H9 (cell line): Measurements from ENCODE around the gene LIPH. TPM values are rescaled to one million over a fixed set of nuclear protein-coding genes. Genes with fewer than 3 reads are reported as not detected.

ENCODE experiments used
- DNase-seq: peaks from one replicate; pipeline ENCODE4 v3.0.0-alpha.2; 2017
- H2AFZ ChIP-seq: one replicate; pipeline ENCODE4 v1.6.1; 2013; ENCODE audit warnings: mild to moderate bottlenecking, low read length, control low read depth, moderate library complexity
- H2AK5ac ChIP-seq: 2 replicates; pipeline ENCODE4 v1.6.1; 2013; ENCODE audit warnings: low read length, control low read depth, mixed read lengths; ENCODE audit not compliant: insufficient read length
- H2BK120ac ChIP-seq: one replicate; pipeline ENCODE4 v1.6.1; 2013; ENCODE audit warnings: low read depth, mild to moderate bottlenecking, low read length, control low read depth, inconsistent platforms; ENCODE audit not compliant: poor library complexity, severe bottlenecking
- H2BK12ac ChIP-seq: 2 replicates; pipeline ENCODE4 v1.6.1; 2013; ENCODE audit warnings: low read length, control low read depth, mixed read lengths, low read depth; ENCODE audit not compliant: insufficient read length
- H2BK15ac ChIP-seq: 2 replicates; pipeline ENCODE4 v1.6.1; 2013; ENCODE audit warnings: low read depth, low read length, control low read depth
- H2BK20ac ChIP-seq: one replicate; pipeline ENCODE4 v1.6.1; 2013; ENCODE audit warnings: low read depth, mild to moderate bottlenecking, low read length, control low read depth, inconsistent platforms; ENCODE audit not compliant: poor library complexity, severe bottlenecking
- H2BK5ac ChIP-seq: 2 replicates; pipeline ENCODE4 v1.6.1; 2013; ENCODE audit warnings: low read length, control low read depth, mixed read lengths; ENCODE audit not compliant: insufficient read length
- H3K14ac ChIP-seq: 2 replicates; pipeline ENCODE4 v1.6.1; 2013; ENCODE audit warnings: low read length, control low read depth; ENCODE audit not compliant: insufficient read depth
- H3K18ac ChIP-seq: 2 replicates; pipeline ENCODE4 v1.6.1; 2013; ENCODE audit warnings: low read depth, mild to moderate bottlenecking, mixed read lengths, low read length, control low read depth; ENCODE audit not compliant: insufficient read length
- H3K23ac ChIP-seq: 2 replicates; pipeline ENCODE4 v1.6.1; 2013; ENCODE audit warnings: low read length, control low read depth, mixed read lengths, low read depth; ENCODE audit not compliant: insufficient read length
- H3K23me2 ChIP-seq: 2 replicates; pipeline ENCODE4 v1.6.1; 2013; ENCODE audit warnings: low read depth, mild to moderate bottlenecking, mixed read lengths, low read length, control low read depth; ENCODE audit not compliant: insufficient read length, poor library complexity, severe bottlenecking
- H3K27ac ChIP-seq: 2 replicates; pipeline ENCODE4 v1.5.1; 2013; ENCODE audit warnings: low read length, control low read depth, mixed read lengths, low read depth; ENCODE audit not compliant: insufficient read length
- H3K27me3 ChIP-seq: 2 replicates; pipeline ENCODE4 v1.6.1; 2013; ENCODE audit warnings: low read length, control low read depth, inconsistent platforms; ENCODE audit not compliant: insufficient read depth
- H3K4ac ChIP-seq: 2 replicates; pipeline ENCODE4 v1.6.1; 2013; ENCODE audit warnings: low read depth, mild to moderate bottlenecking, control low read depth, inconsistent platforms, low read length, moderate library complexity
- H3K4me1 ChIP-seq: 2 replicates; pipeline ENCODE4 v1.6.1; 2013; ENCODE audit warnings: low read length, control low read depth, inconsistent platforms; ENCODE audit not compliant: insufficient read depth
- H3K4me2 ChIP-seq: 2 replicates; pipeline ENCODE4 v1.6.1; 2013; ENCODE audit warnings: low read length, control low read depth, mixed read lengths; ENCODE audit not compliant: insufficient read length, insufficient read depth
- H3K56ac ChIP-seq: 2 replicates; pipeline ENCODE4 v1.6.1; 2013; ENCODE audit warnings: low read depth, mild to moderate bottlenecking, mixed read lengths, low read length, control low read depth; ENCODE audit not compliant: insufficient read length
- H3K79me1 ChIP-seq: 2 replicates; pipeline ENCODE4 v1.6.1; 2013; ENCODE audit warnings: low read depth, mild to moderate bottlenecking, moderate library complexity, low read length, control low read depth, inconsistent platforms; ENCODE audit not compliant: insufficient read depth, poor library complexity, severe bottlenecking
- H3K79me2 ChIP-seq: 2 replicates; pipeline ENCODE4 v1.6.1; 2013; ENCODE audit warnings: low read length, control low read depth, inconsistent platforms; ENCODE audit not compliant: insufficient read depth
- H3K9ac ChIP-seq: 2 replicates; pipeline ENCODE4 v1.6.1; 2013; ENCODE audit warnings: low read length, control low read depth, mixed read lengths; ENCODE audit not compliant: insufficient read length; ENCODE audit errors: extremely low read depth
- H3K9me3 ChIP-seq: one replicate; pipeline ENCODE4 v1.6.1; 2013; ENCODE audit warnings: low read depth, low read length, inconsistent platforms; ENCODE audit not compliant: control insufficient read depth
- H3T11ph ChIP-seq: one replicate; pipeline ENCODE4 v1.6.1; 2013; ENCODE audit warnings: mild to moderate bottlenecking, low read length, control low read depth, inconsistent platforms
- H4K20me1 ChIP-seq: one replicate; pipeline ENCODE4 v1.6.1; 2013; ENCODE audit not compliant: control insufficient read depth, insufficient read length, insufficient read depth
- H4K5ac ChIP-seq: 2 replicates; pipeline ENCODE4 v1.6.1; 2013; ENCODE audit warnings: low read depth, mild to moderate bottlenecking, mixed read lengths, low read length, control low read depth; ENCODE audit not compliant: insufficient read length
- H4K8ac ChIP-seq: replicated peaks from 2 replicates; pipeline ENCODE4 v1.6.1; 2013; ENCODE audit warnings: low read length, control low read depth, mixed read lengths, low read depth; ENCODE audit not compliant: insufficient read length
- H4K91ac ChIP-seq: 2 replicates; pipeline ENCODE4 v1.6.1; 2013; ENCODE audit warnings: low read depth, mild to moderate bottlenecking, moderate library complexity, mixed read lengths, low read length, control low read depth; ENCODE audit not compliant: insufficient read length
- H3K27ac Mint-ChIP-seq, 3 experiments: 2 replicates in 2 of 3; 3 replicates in 1 of 3; pipeline ENCODE4 v1.8.0; 2020 to 2021; ENCODE audit warnings: mixed read lengths in 3 of 3, mild to moderate bottlenecking in 1 of 3, moderate library complexity in 1 of 3
- H3K27me3 Mint-ChIP-seq: 2 replicates; pipeline ENCODE4 v1.8.0; 2021; ENCODE audit warnings: low read depth, mild to moderate bottlenecking, moderate library complexity, mixed read lengths
- H3K36me3 Mint-ChIP-seq, 3 experiments: 2 replicates in 2 of 3; 3 replicates in 1 of 3; pipeline ENCODE4 v1.8.0; 2020 to 2021; ENCODE audit warnings: low read depth in 3 of 3, mixed read lengths in 3 of 3; ENCODE audit not compliant: insufficient read depth in 1 of 3
- H3K4me1 Mint-ChIP-seq, 2 experiments: 2 replicates each; pipeline ENCODE4 v1.8.0; 2020; ENCODE audit warnings: mixed read lengths in 2 of 2
- H3K4me3 Mint-ChIP-seq, 2 experiments: 2 replicates in 1 of 2; 3 replicates in 1 of 2; pipeline ENCODE4 v1.8.0; 2020 to 2021; ENCODE audit warnings: mild to moderate bottlenecking in 2 of 2, mixed read lengths in 2 of 2, moderate library complexity in 1 of 2
- H3K9me3 Mint-ChIP-seq, 2 experiments: 2 replicates in 1 of 2; 3 replicates in 1 of 2; pipeline ENCODE4 v1.8.0; 2020; ENCODE audit warnings: mild to moderate bottlenecking in 2 of 2, mixed read lengths in 2 of 2, moderate library complexity in 1 of 2
- CTCF ChIP-seq: fragments of 200-600 bp; sonication (generic); conservative IDR thresholded peaks from 3 replicates; pipeline ENCODE4 v1.8.0; 2021; ENCODE audit warnings: antibody characterized with exemption, mild to moderate bottlenecking
- WGBS: extraction: QIAGEN DNeasy Blood & Tissue Kit; methylation state at CpG from one replicate; pipeline ENCODE4 v1.1.7; 2013; ENCODE audit warnings: missing lambda C conversion rate, low lambda C conversion rate, mixed read lengths; ENCODE audit not compliant: insufficient read length; ENCODE audit errors: extremely low coverage; 5-methylcytosine and 5-hydroxymethylcytosine counted together
- total RNA-seq: library from RNA; stranded (reverse); gene quantifications from 2 replicates; pipeline ENCODE4 v1.2.1, GENCODE V29; 2021

LIPH gene
- total RNA-seq, 1 experiment from 2014 or later, result 0.17 TPM

GRCh38 chr3:185486394-185486793, 66.0 kb downstream of the LIPH start:
- WGBS, result no CpG with 5 or more reads among the region's 5 CpGs

More at GRCh38 chr3:185486394-185486793, 66.0 kb downstream of the LIPH start:
- peaks cover 2 to 17% (median 10%) of the 10 kb centered on the region in 3 experiments; a peak in 6 of 7 replicates for H3K36me3 Mint-ChIP-seq
- no peak overlapping the region for H2AK5ac ChIP-seq
- no peaks in the 10 kb centered on the region for H3K4me1 Mint-ChIP-seq
- H4K91ac ChIP-seq, result no peak overlapping the region
- H3K9ac ChIP-seq, result no peak overlapping the region
- H2BK15ac ChIP-seq, result no peak overlapping the region
- H3K27ac ChIP-seq, result no peak overlapping the region
- H3K14ac ChIP-seq, result no peak overlapping the region
- H4K20me1 ChIP-seq, result no peaks in the 10 kb centered on the region
- no peak overlapping the region for H3K4me2 ChIP-seq
- H3K23me2 ChIP-seq, result no peaks in the 10 kb centered on the region
- no peak overlapping the region for H2BK5ac ChIP-seq
- no peak overlapping the region for H3K56ac ChIP-seq
- no peak overlapping the region for H2BK12ac ChIP-seq
- H2AFZ ChIP-seq, result no peak overlapping the region
- H4K5ac ChIP-seq, result no peak overlapping the region
- no peaks in the 10 kb centered on the region for H3K4me1 ChIP-seq
- no peaks in the 10 kb centered on the region for H3K79me2 ChIP-seq
- H3K27me3 ChIP-seq, result no peaks in the 10 kb centered on the region
- H4K8ac ChIP-seq, result no peak overlapping the region
- no peaks in the 10 kb centered on the region for H3K9me3 ChIP-seq
- H3K79me1 ChIP-seq, result no peaks in the 10 kb centered on the region
- H3T11ph ChIP-seq, result no peak overlapping the region
- H3K4ac ChIP-seq, result no peak overlapping the region
- H3K27me3 Mint-ChIP-seq, result no peaks in the 10 kb centered on the region
- no peak overlapping the region for H3K27ac Mint-ChIP-seq
- no peak overlapping the region for H2BK20ac ChIP-seq
- no peak overlapping the region for H3K4me3 Mint-ChIP-seq
- TF ChIP-seq CTCF, result no peak
- no peak overlapping the region for H3K23ac ChIP-seq
- no peak overlapping the region for H2BK120ac ChIP-seq
- no peaks in the 10 kb centered on the region for H3K9me3 Mint-ChIP-seq
- DNase-seq, result no peak
- no peak overlapping the region for H3K18ac ChIP-seq
